ENCODE data around the gene PPP1R14C.

The PPP1R14C gene

DNA sequence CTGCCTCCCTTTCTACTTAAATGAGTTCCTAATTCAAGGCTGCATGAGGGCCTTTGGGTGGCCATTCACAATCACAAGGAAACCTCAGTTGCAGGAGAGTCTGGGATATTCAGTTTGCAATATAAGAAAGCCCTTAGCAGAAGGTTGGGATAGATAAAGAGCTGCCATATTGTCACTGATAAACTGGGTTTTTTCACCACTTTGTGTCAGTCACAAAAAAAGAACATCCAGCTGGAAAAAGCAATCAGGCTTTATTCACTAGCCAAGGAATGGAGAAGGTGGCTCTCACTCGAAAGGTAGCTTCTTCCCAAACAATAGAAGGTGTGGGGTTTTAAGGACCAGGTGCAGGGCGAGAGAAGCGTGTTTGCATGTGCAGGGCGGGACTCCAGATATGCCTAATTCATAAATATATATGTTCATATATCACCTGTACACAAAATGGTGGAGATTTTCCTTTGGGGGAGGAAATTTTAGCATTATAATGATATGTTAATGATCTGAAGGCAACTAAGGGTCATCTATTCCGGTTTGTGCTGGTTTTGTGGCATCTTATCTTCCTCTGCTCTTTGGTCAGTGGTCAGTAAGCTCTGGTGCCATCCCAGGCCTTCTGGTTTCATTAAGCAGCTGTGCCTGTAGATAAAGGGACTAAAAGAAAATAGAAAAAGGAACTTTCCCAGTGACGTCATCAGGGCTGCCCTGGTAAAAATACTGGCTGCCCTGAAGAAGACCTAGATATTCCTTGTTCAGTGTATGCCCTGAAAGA lies 128.8 kb downstream of the PPP1R14C start:
- DNase-seq (ENCODE audit: low read depth): no peak

GRCh38 chr6:150272264-150272975 lies 129.6 kb downstream of the PPP1R14C start:
- no peak for DNase-seq (ENCODE audit: low read depth)

DNA sequence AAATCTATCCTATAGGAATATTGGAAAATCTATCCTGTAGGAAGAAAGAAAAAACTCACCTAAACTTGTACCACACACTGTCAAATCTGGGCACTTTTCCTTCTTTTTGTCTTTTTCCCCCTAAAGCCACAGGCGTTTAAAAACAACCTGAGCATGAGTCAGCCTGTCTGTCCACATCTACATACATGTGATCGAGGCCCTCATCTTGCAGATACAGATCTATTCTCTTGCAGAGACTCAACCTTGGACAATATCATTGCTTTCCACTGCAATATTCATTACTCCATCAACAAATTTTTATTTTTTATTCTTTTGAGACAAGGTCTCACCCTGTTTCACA lies 130.1 kb downstream of the PPP1R14C start:
- DNase-seq (ENCODE audit: low read depth): no peak

DNA sequence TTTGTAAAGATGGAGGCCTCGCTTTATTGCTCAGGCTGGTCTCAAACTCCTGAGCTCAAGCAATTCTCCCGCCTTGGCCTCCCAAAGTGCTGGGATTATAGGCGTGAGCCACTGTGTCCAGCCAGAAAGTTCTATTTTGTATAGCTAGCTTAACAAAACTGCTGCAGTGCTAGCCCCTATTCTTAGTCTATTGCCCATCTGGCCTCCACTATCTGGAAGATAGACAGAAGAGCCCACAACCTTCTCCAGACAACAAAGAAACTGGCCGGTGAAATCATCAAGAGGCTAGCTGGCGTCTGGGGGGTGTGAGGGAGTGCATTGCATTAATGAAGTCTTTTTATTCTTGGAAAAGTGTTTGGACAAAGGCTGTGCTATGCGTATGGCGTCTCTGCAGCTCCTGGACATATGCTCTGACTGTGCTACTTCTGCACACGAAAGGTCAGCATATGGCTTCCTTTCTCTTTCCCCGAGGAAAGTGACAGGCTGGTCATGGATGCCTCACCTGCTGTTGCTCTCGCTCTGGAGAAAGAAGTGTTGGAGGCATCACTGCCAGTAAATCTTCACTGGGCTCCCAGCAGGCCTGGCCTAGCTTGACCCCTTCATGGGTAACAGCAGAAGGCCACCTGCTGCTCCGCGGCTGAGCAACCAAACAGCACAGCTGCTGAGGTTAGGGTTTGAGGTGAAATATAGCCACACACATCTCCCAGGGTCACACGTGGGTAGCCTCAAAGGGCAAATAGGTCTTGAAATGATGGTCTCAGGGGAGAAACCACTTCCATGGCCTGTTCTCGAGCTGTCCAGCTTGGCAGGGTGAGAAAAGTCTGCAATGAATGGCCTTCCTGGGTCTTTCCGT lies 130.8 kb downstream of the PPP1R14C start:
- no peak for DNase-seq (ENCODE audit: low read depth)

- DNase-seq (ENCODE audit: low read depth): no peak
Measured at GRCh38 chr6:150275489-150275888, 132.6 kb downstream of the PPP1R14C start.

- no peak for DNase-seq (ENCODE audit: low read depth)
Measured at GRCh38 chr6:150276168-150276936, 133.5 kb downstream of the PPP1R14C start.

GRCh38 chr6:150276937-150277742 lies 134.3 kb downstream of the PPP1R14C start:
- no peak for DNase-seq (ENCODE audit: low read depth)

- no peak for DNase-seq (ENCODE audit: low read depth)
Measured at GRCh38 chr6:150279533-150279932, 136.7 kb downstream of the PPP1R14C start.

DNA sequence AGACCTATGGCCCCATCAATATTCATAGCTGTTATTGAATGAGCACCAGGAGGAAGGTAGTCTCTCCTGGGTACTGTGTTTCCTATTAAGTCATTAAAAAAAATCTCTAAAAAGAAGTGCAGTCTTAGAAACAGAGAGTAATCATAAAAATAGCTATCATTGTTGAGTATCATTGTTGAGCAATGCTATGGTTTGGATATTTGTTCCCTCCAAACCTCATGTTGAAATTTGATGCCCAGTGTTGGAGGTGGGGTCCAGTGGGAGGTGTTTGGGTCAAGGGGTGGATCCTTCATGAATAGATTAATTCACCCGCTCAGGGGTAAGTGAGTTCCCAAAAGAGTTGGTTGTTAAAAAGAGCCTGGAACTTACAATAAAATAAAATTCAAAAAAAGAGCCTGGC lies 137.9 kb downstream of the PPP1R14C start:
- no peak for DNase-seq (ENCODE audit: low read depth)

- no peak for DNase-seq (ENCODE audit: low read depth)
Measured at GRCh38 chr6:150281767-150282166, 138.9 kb downstream of the PPP1R14C start.

- DNase-seq (ENCODE audit: low read depth): no peak
Measured at GRCh38 chr6:150282806-150283205, 140.0 kb downstream of the PPP1R14C start.

DNA sequence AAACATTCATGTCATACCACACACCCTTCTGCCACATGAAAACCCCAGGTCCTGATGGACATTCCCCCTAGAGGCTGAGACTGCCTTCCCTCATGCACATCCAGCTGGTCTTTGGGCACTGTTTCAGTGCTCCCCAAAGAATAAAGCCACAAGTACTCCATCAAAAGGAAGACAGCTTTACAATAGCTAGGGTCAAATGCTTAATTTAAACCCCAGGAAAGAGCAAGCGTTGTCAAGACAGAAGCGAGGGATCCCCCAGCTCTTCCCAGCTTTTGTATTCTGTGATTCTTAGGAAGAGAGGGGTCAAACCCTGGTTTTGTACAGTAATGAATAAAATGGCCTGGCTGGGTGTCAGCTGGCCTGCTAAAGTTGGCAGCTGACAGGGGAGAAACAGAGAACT lies 143.6 kb downstream of the PPP1R14C start:
- DNase-seq (ENCODE audit: low read depth): no peak

DNA sequence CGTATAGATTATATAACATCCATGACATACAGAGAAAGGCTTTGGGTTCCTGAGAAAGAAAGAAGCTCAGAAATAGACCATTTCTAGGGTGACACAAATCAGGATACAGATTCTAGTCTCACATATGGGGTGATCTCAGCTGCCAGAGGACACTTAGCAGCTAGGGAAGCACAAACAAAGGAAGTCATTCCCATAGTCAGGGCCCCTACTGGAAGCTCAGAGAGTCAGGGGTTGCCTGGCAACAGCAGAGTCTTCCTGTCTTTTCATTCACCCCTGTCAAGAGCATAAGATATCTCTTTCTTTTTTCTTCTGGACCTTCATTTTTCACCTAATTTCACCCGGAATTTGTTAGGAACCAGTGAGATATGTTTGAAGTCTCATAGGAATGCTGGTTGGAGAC lies 144.1 kb downstream of the PPP1R14C start:
- DNase-seq (ENCODE audit: low read depth): no peak

DNA sequence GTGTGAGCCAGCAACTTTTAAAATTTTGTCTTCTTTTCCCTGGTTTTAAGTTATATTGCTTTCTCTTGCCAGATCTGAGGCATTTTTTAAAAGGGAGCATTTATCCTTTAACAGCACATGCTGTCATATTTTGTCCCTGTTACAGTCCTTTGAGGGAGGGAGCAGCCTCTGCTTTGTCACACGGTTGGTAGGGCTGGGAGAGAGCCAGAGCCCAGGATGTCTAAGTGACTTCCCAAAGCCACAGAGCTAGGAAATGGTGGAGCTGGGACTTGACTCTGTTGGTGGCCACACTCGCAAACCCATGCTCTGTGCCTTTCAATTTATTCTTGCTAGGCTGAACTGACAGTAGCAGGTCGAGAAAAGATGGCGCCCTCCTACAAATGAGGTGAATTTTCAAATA lies 145.6 kb downstream of the PPP1R14C start:
- DNase-seq (ENCODE audit: low read depth): no peak

DNA sequence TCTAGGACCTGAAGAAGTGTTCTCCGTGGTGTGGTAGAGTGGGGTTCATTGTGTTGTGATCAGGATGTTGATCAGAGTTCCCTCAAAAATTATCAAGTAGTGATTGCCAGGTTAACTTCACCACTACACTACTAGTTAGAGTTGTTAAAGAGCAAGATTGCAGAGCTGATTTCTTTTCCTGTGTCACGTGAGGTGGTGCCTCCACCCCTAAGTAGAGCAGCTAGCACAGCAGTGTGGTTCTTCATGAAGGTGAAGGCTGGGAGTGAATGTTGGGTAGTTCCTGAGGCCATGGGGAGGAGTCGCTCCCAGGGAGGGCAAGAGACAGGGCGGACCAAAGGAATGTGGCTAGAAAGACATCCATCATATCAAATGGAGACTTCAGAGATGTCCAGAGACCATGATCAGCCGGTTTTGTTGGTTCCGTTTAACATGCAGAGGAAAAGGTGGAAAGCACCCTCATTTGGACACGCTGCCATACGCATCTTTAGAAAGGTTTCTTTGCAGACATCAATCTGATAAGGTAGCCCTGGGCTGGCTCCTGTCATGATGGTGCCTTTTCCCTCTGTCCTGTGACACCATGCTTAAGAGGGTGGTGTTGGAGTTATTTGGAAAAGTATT lies 146.7 kb downstream of the PPP1R14C start:
- no peak for DNase-seq (ENCODE audit: low read depth)

GRCh38 chr6:150290429-150290828 lies 147.6 kb downstream of the PPP1R14C start:
- DNase-seq (ENCODE audit: low read depth): no peak

GRCh38 chr6:150291968-150292710 lies 149.3 kb downstream of the PPP1R14C start:
- no peak for DNase-seq (ENCODE audit: low read depth)

- DNase-seq (ENCODE audit: low read depth): no peak
Measured at GRCh38 chr6:150293019-150293418, 150.2 kb downstream of the PPP1R14C start.

DNA sequence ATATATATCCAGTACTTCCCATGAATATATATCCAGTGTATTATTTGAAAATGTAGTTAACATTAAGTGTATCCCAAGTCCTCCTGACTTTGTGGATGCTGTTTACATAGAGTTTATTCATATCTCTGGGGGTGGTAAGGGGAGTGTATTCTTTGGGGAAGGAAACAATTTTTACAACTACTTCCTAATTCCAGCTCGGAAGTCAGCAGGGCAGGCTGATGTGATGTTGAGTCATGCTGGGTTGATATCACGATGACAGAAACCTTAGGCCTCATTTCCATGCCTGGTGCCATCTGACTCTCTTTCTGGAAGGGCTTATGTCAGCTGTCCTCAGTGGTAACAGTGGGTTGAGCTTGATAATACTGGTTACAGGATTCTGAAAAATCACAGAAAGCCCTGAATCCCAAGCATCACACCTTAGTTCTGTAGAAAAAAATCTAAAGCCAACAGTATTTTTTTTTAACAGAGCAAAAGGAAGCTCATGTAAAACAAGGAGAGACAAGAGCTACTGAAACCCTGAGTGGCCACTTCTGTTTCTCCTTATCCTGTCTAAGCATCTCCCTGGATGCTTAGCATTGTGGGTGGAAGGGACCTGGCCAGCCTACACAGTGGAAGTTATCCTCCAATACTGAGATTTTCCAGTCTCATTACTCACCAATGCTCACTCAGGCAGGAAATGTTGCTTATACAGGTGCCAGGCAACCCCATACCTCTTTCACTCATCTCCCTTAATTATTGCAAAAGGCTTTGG lies 150.8 kb downstream of the PPP1R14C start:
- DNase-seq (ENCODE audit: low read depth): no peak

Measured in HS-27A (cell line).